Globus pallidus (tissue), 1 donor: ENCODE measurements around the gene ATG7.

Source experiments
- DNase-seq: peaks from one replicate; pipeline ENCODE4 v3.0.0-alpha.2; 2015; ENCODE audit warnings: low spot score

The ATG7 gene

DNA sequence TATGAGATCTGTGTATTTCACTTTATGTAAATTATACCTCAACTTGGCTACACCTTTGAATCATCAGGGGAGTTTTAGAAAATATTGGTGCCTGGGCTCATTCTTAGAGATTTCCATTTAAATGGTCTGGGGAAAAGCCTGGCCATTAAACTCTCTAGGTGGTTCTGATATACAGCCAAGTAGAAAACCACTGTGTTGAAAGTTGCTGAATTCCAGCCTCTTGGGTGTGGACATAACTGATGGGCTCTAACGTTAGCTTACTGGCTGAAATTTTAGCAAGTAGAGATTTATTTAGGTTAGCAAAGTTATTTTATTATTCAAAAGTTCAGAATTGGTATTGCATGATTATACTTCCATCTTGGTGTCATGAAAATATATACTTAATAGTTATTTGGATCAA, 84.1 kb downstream of the ATG7 start:
- DNase-seq, result no peak

- no peak for DNase-seq
Measured at GRCh38 chr3:11362600-11362999, 90.4 kb downstream of the ATG7 start.

- DNase-seq, result no peak
Measured at GRCh38 chr3:11363715-11364114, 91.5 kb downstream of the ATG7 start.

GRCh38 chr3:11364181-11364580, 92.0 kb downstream of the ATG7 start:
- no peak for DNase-seq

GRCh38 chr3:11367143-11367693, 95.0 kb downstream of the ATG7 start:
- DNase-seq, result peak; percentile 24

GRCh38 chr3:11370191-11370590, 98.0 kb downstream of the ATG7 start:
- DNase-seq, result peak; percentile 29

DNA sequence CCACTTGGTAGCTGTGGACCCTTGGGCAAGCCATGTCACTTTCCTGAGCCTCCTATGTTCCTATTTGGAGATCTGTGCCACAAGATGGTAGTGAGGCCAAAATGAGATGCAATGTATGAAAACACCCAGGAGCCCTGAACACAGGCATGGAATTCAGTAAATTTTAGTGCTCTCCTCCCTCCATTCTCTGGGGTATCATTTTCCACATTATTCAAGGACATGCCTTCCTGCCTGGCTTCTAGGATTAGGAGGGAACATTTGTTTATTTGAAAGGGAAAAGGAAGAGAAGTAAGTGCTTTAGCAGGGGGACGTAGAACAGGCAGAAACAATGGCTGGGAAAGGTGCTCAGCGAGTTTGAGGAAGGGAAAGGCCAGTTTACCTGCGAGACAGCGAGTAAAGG, 98.8 kb downstream of the ATG7 start:
- no peak for DNase-seq

DNA sequence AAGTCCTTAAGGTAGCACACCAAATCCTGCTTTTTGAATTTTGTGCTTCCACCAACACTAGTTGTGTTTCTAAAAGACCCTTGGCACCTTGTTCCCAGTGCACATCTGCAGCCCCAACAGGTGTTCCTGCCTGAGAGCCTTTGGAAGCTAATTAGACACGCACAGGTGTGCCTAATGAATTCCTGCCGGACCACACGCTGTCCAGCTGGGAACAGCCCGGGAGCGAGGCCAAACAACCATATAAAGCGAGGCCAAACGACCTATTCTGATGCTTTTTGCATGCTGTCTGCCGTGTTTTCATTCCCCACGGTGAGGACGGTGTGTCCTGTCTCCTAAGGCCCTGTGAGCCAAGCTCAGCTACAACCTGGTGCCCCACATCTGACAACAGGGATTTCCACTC, 99.5 kb downstream of the ATG7 start:
- no peak for DNase-seq

- DNase-seq, result no peak
Measured at GRCh38 chr3:11373235-11373634, 101.0 kb downstream of the ATG7 start.

DNA sequence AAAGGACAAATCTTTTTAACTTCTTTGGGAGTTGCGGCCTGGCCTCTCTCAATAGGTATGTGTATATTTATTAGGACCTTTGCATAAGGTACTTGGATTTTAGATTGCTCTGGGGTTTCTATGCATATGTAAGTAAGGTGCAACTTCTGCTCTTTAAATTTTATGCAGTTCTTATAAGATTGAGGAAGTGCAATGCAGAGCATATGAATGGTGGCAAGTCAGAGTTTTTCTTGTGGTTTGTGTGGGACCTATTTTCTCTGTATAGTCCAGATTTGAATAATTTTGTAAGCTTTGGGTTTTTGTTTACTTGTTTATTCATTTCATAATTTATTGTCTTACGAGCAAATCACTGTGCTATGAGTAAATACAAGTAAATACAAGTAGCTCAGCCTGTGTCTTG, 101.5 kb downstream of the ATG7 start:
- DNase-seq, result no peak

DNA sequence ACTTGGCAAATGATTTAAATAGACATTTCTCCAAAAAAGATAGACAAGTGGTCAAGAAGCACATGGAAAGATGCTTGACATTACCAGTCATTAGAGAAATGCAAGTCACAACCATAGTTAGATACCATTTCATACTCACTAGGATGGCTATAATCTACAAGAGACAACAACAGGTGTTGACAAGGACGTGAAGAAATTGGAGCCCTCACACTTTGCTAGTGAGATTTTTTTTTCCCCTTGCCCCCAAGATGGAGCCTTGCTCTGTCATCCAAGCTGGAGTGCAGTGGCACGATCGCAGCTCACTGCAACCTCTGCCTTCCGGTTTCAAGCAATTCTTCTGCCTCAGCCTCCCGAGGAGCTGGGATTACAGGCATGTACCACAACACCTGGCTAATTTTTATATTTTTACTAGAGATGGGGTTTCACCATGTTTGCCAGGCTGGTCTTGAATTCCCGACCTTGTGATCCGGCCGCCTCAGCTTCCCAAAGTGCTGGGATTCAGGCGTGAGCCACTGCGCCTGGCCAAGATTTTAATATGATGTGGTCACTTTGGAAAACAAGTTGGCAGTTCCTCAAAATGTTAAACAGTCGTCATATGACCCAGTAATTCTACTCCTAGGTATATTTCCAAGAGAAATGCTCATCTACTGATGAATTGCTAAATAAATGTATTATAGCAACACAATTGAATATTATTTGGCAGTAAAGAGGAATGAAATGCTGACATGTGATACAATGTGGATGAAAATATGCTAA, 103.3 kb downstream of the ATG7 start:
- no peak for DNase-seq

DNA sequence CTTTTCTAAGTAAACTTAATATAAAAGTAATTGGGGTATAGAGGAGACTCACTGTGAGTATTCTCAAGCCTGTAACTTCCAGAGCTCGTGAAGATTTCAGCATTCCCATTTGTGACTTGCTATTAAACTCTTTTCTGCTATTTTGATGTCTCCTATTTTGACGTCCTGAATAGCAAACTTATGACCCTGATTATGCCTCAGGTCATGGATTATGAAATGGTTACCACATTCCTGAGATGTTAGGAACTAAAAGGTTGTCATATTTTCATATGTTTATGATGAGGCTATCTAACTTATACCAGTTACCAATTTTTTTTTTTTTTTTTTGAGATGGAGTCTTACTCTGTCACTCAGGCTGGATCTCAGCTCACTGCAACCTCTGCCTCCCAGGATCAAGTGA, 105.5 kb downstream of the ATG7 start:
- no peak for DNase-seq

- DNase-seq, result peak; percentile 73
Measured at GRCh38 chr3:11379238-11379823, 107.1 kb downstream of the ATG7 start.

DNA sequence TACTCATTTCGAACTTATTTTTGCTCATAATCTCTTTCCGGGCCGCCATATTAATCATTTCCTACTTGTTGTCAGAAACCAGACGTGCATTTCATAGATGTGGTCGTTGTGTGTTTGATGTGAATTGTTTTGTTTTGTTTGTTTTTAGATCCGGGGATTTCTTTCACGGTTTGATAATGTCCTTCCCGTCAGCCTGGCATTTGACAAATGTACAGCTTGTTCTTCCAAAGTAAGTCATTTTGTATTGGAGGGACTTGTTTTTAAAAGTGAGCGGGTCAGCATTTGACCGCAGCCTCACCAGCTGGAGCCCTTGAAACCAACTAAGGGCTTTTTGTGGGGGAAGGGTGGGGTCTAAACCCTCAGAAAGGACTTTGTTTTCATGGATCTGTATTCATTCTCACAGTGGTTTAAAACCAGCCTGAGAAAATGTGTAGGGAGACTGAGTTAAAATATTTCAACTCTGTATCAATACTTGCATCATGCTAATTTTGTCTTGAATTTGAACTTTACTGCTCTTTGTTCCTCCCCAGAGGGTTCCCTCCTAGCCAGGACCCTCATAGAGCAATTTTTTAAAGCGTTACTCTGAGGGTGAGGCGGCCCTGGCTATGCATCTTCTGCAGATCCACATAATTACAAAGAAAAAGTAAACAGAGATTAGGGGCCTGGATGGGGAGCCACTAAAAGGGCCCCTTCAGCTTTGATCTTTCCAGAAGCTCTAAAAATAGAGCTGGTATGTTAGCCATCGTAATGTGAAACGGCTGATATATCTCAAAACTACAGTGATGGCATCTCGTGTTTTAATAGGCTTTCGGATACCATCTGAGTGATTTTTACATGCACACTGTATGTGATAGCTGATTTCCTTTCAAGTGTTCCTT, 107.9 kb downstream of the ATG7 start:
- DNase-seq, result peak; percentile 42

DNA sequence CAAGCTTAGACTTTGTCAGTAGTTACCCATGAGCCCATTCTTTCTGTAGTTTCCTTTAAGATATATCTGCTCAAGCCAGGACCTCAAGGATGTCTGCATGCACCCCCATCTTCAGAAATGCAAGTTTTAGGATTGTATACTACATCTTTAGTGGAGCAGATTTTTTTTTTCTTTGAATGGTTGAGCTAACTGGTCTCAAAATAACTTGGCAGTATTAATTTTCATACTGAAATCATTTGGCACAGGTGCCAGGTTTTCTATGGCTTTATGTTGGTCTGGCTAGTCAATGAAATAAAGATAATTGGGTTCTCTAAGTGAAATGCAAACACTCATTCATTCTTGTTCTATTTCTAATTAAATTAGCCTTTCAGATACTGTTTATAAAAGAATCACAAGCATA, 108.9 kb downstream of the ATG7 start:
- no peak for DNase-seq

DNA sequence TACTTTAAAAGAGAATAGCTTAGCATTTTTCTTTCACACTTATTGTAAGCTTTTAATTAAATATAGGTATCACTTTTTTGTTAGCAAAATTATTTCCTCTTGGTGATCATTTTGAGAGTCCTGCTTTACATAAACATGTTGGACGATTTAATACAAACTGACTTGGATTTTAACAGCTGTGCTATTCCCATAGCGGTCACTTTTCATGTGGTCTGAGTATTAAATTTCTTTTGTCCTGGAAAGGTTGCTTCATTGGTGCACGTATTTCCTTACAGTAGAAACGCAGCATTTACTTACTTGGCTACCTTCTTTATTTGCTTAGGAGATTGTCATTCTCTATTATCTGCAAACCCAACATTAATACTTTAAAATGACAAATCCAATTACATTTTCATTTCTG, 109.4 kb downstream of the ATG7 start:
- DNase-seq, result no peak

DNA sequence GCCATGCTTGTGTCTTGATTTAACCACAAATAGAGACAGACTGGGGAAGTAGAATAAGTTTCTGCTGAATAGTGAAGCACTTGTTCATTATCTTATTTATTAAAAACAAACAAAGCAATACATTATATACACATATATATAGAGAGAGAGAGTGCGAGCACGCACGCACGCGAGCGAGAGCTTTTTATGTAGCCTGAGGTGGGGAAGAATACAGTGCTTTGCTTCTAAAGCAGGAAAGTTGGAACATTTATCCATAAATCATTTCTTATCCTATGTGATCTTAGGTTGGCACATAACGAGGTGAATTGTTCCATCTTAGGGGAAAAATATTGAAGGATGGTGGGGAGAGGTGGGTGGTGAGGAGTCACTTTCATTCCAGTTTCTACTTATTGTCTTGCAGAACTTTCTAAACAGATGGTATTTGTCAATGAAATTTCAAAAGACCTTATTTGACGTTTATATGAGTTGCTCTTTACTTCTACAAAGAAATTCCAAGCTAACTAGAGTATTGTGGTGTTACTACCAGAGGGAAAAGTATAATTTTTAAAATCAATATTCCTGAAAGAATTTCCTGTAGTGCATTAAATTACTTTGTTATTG, 110.0 kb downstream of the ATG7 start:
- no peak for DNase-seq

- no peak for DNase-seq
Measured at GRCh38 chr3:11384074-11384473, 111.9 kb downstream of the ATG7 start.

DNA sequence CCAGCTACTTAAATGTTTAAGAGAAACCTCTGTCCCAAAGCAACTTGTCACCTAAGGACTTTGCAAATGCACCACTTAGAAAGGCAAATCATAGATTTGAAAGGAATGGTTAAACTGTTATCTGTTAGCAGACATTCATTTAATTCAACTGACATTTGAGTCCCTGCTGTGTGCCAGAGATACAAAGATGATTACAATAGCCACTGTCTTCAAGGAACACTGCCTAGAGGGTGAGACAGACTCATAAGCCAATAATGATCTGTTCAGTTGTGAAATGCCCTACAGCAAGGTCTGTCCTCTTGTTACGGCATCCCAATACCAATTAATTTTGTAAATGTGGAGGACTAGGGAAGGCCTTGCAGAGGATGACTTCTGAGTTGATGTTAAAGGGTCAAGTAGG, 113.1 kb downstream of the ATG7 start:
- DNase-seq, result no peak

DNA sequence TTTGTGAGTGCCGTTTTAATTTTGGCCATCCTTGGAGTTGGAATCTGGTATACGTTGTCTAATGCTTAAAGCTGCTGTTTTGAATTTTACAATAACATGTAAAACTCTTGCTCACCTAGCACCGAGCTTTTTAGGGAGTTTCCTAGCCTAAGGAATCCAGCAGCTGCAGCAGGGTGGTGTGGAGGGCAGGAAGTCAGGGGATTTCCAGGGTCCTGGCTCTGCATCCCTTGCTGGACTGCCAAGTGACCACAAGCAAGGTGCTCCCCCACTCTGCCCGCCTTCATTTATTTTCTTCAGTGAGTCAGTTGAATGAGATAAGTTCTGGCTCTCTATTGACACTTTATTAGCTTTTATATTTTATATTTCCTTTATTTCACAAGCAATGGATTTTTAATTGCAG, 113.7 kb downstream of the ATG7 start:
- no peak for DNase-seq

DNA sequence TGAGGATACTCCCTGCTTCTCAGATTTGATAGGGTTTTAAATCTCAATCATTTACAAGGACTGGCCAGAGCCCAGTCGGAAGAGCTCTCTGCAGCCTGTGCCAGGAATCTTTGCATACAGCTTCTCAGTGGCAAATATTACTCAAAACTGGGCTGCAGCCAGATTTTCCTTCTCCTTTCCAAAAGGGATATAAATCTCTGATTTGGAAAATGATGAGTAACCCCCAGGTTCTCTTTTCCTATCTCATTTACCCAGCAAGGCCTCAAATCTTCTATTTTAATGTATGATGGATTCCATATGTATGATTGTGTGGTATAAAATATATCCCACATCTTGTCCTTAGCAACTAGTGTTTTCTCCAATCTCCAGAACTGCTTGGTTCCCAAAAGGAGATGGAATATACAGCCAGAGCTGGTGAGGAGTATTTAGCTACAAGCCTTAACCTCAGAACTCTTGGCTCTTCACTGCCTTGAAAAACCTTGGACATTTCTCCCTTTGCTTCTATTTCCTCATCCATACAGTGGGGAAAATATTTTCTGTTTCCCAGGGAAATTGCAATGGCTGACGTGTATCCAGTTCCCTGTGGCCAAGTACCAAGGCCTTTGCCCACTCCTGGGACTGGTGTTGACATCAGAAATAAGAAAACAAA, 114.4 kb downstream of the ATG7 start:
- no peak for DNase-seq
